AG10803 (cell line): ENCODE results near the gene EVL.

Experiments used
- DNase-seq: peaks from one replicate; pipeline ENCODE4 v3.0.0; 2010; ENCODE audit warnings: low read depth
- H3K4me3 ChIP-seq: 2 replicates; pipeline ENCODE4 v1.5.1; 2011; ENCODE audit warnings: mild to moderate bottlenecking, low read length, control low read depth
- TF ChIP-seq, protein P1 (sequence below): conservative IDR thresholded peaks from 2 replicates; pipeline ENCODE4 v1.5.1; 2011; ENCODE audit warnings: mild to moderate bottlenecking, low read length, control low read depth, inconsistent platforms

Gene EVL

DNA sequence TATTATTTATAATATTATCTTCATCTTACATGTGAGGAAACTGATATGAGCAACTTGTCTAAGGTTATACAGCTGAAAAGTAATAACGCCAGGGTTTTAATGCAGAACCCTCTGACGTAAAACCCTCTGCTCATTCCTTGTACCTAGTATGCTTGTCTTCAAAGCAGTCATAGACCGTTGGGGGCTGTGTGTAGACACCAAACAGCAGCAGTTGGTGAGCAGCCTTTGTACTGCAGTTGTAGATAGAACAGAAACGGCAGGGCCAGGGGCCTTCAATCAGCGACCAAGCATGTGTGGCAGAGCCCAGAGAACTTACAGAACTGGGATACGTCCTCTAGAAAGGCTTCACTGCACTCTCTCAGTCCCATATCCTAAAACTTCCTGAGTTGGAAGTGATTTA is 28.1 kb downstream of the EVL start:
- DNase-seq = no peak
- H3K4me3 ChIP-seq = no peak overlapping the region
- TF ChIP-seq, protein P1, sequence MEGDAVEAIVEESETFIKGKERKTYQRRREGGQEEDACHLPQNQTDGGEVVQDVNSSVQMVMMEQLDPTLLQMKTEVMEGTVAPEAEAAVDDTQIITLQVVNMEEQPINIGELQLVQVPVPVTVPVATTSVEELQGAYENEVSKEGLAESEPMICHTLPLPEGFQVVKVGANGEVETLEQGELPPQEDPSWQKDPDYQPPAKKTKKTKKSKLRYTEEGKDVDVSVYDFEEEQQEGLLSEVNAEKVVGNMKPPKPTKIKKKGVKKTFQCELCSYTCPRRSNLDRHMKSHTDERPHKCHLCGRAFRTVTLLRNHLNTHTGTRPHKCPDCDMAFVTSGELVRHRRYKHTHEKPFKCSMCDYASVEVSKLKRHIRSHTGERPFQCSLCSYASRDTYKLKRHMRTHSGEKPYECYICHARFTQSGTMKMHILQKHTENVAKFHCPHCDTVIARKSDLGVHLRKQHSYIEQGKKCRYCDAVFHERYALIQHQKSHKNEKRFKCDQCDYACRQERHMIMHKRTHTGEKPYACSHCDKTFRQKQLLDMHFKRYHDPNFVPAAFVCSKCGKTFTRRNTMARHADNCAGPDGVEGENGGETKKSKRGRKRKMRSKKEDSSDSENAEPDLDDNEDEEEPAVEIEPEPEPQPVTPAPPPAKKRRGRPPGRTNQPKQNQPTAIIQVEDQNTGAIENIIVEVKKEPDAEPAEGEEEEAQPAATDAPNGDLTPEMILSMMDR = no peak

- H3K4me3 ChIP-seq = no peak overlapping the region
- TF ChIP-seq, protein P1 = no peak
- peak; percentile 60 for DNase-seq
These were observed 31.4 kb downstream of the EVL start for GRCh38 chr14:100096656-100097055.

DNA sequence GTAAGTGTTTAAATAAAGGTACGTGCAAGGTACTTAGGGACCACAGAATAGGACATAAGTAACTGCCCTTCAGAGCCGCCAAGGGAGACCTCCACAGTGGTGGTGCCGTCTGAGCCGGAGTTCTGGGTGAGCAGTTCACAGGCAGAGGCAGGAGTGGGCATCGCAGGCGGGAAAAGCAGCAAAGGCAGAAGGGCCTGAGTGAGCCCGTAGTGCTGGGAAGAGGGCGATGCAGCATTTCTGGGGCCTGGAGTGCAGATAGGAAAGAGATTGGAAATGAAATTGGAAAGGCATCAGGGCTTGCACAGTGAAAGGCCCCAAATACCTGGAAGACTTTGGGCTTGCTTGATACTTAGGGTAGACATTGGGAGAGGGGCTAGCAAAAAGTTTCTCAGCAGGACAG is 32.9 kb downstream of the EVL start:
- no peak overlapping the region for H3K4me3 ChIP-seq
- TF ChIP-seq, protein P1 = no peak
- no peak for DNase-seq

- DNase-seq = no peak
- H3K4me3 ChIP-seq = no peak overlapping the region
- TF ChIP-seq, protein P1 = no peak
These were observed 34.9 kb downstream of the EVL start for GRCh38 chr14:100100032-100100703.

GRCh38 chr14:100102156-100102785 is 37.0 kb downstream of the EVL start:
- TF ChIP-seq, protein P1 = no peak
- no peak for DNase-seq
- no peak overlapping the region for H3K4me3 ChIP-seq

DNA sequence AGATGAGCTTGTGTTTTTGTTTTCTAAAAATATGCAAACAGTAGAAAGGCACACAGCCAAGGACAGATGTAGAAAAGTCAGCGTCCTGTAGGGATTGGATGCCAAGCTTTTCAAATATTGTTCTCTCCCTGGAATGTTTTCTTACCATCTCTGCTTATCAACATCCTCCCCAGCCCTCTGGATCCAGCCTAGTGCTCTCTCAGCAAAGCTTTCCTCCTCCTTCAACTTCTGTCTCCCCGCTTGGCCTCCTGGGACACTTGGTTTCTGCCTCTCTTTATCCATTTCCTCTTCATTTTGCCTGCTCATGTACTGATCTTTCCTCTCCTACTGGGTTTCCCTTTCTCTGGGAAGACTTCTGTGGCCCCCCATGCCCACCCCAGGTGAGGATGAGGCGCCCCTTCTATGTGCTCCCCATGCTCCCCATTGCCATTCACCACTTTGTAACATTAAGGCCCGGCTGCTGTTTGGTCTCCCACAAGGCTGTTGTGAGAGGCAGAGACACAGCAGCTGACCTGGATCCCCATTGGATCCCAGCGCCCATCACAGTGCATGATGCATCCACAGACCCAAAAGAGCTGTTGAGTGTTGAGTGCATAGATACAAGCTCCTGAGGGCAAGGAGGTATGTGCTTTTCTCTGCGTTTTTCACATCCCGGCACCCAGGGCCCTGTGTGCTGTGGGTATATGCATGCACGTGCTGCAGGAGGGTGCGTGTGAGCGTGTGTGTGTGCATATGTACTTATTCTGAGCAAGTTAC is 38.2 kb downstream of the EVL start:
- peak; percentile 26 for DNase-seq
- TF ChIP-seq, protein P1 = no peak
- H3K4me3 ChIP-seq = no peak overlapping the region
